Mesothelial cell of epicardium (in vitro differentiated cells): ENCODE data around the gene FAM222A. TPM values are rescaled to one million over a fixed set of nuclear protein-coding genes. Genes with fewer than 3 reads are reported as not detected.

Source experiments
- DNase-seq, 2 experiments: peaks; one replicate each; pipeline ENCODE4 v3.0.0; 2021; ENCODE audit warnings: low spot score in 2 of 2; ENCODE audit not compliant: unreplicated experiment in 2 of 2
- H3K27ac Mint-ChIP-seq: 2 replicates; pipeline ENCODE4 v1.8.0; 2021; ENCODE audit warnings: mixed read lengths
- H3K27me3 Mint-ChIP-seq: 2 replicates; pipeline ENCODE4 v1.8.0; 2021; ENCODE audit warnings: low read depth, mixed read lengths
- H3K36me3 Mint-ChIP-seq: 2 replicates; pipeline ENCODE4 v1.8.0; 2021; ENCODE audit warnings: mixed read lengths
- H3K4me1 Mint-ChIP-seq: 2 replicates; pipeline ENCODE4 v1.8.0; 2021; ENCODE audit warnings: mixed read lengths
- H3K4me3 Mint-ChIP-seq: 2 replicates; pipeline ENCODE4 v1.8.0; 2021; ENCODE audit warnings: mild to moderate bottlenecking, moderate library complexity, mixed read lengths
- H3K9me3 Mint-ChIP-seq: 2 replicates; pipeline ENCODE4 v1.8.0; 2021; ENCODE audit warnings: mixed read lengths
- total RNA-seq: library from RNA; stranded (reverse); gene quantifications from 3 replicates; pipeline ENCODE4 v1.2.1, GENCODE V29; 2021
- TF ChIP-seq, protein P1 (sequence below): fragments of 200-600 bp; sonication (generic); IDR thresholded peaks from one replicate; pipeline ENCODE4 v1.5.0; 2021; ENCODE audit warnings: antibody characterized with exemption; ENCODE audit not compliant: unreplicated experiment

Gene FAM222A
- total RNA-seq, 1 donor from 2014 or later: 1.1 TPM

- no peaks in the 10 kb centered on the region for H3K36me3 Mint-ChIP-seq
- H3K4me1 Mint-ChIP-seq: peaks cover 11% of the 10 kb centered on the region
- TF ChIP-seq, protein P1, sequence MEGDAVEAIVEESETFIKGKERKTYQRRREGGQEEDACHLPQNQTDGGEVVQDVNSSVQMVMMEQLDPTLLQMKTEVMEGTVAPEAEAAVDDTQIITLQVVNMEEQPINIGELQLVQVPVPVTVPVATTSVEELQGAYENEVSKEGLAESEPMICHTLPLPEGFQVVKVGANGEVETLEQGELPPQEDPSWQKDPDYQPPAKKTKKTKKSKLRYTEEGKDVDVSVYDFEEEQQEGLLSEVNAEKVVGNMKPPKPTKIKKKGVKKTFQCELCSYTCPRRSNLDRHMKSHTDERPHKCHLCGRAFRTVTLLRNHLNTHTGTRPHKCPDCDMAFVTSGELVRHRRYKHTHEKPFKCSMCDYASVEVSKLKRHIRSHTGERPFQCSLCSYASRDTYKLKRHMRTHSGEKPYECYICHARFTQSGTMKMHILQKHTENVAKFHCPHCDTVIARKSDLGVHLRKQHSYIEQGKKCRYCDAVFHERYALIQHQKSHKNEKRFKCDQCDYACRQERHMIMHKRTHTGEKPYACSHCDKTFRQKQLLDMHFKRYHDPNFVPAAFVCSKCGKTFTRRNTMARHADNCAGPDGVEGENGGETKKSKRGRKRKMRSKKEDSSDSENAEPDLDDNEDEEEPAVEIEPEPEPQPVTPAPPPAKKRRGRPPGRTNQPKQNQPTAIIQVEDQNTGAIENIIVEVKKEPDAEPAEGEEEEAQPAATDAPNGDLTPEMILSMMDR: no peak
- no peaks in the 10 kb centered on the region for H3K9me3 Mint-ChIP-seq
- H3K27me3 Mint-ChIP-seq: no peaks in the 10 kb centered on the region
- no peak overlapping the region for H3K27ac Mint-ChIP-seq
- DNase-seq: no peak
- no peak overlapping the region for H3K4me3 Mint-ChIP-seq
Measured at GRCh38 chr12:109817627-109818231, 104.1 kb downstream of the FAM222A start.

GRCh38 chr12:109818253-109818652, 104.6 kb downstream of the FAM222A start:
- H3K4me3 Mint-ChIP-seq: no peak overlapping the region
- DNase-seq: no peak
- H3K27me3 Mint-ChIP-seq: no peaks in the 10 kb centered on the region
- H3K36me3 Mint-ChIP-seq: no peaks in the 10 kb centered on the region
- peaks cover 11% of the 10 kb centered on the region for H3K4me1 Mint-ChIP-seq
- H3K9me3 Mint-ChIP-seq: no peaks in the 10 kb centered on the region
- TF ChIP-seq, protein P1: no peak
- no peak overlapping the region for H3K27ac Mint-ChIP-seq

- H3K4me3 Mint-ChIP-seq: no peak overlapping the region
- no peaks in the 10 kb centered on the region for H3K9me3 Mint-ChIP-seq
- TF ChIP-seq, protein P1: no peak
- no peaks in the 10 kb centered on the region for H3K36me3 Mint-ChIP-seq
- no peak for DNase-seq
- no peaks in the 10 kb centered on the region for H3K27me3 Mint-ChIP-seq
- no peak overlapping the region for H3K27ac Mint-ChIP-seq
- peaks cover 11% of the 10 kb centered on the region for H3K4me1 Mint-ChIP-seq
Measured at GRCh38 chr12:109818905-109819500, 105.4 kb downstream of the FAM222A start.

Other genes starting within 250 kb of the FAM222A start
- 54.0 to 56.2 TPM (median 54.8 TPM) in 3 replicates for gene KCTD10, start 236.5 kb upstream of the FAM222A start, total RNA-seq
- gene UBE3B, start 236.2 kb upstream of the FAM222A start, total RNA-seq: 41.4 to 47.1 TPM (median 42.8 TPM) in 3 replicates
- 24.3 to 26.4 TPM (median 26.2 TPM) in 3 replicates for gene MMAB, start 140.3 kb upstream of the FAM222A start, total RNA-seq
- gene MVK, start 140.0 kb upstream of the FAM222A start, total RNA-seq: 17.3 to 19.6 TPM (median 18.0 TPM) in 3 replicates
- 3.7 to 4.3 TPM (median 4.1 TPM) in 3 replicates for gene TRPV4, start 119.6 kb downstream of the FAM222A start, total RNA-seq
- 23.8 to 25.7 TPM (median 24.3 TPM) in 3 replicates for gene GLTP, start 166.7 kb downstream of the FAM222A start, total RNA-seq
- gene TCHP, start 186.4 kb downstream of the FAM222A start, total RNA-seq: 16.6 to 18.6 TPM (median 18.0 TPM) in 3 replicates